HuH-7.5 (cell line): ENCODE data around the gene CAMSAP3.
A peak's percentile ranks its signal among the peaks of the same experiment; 100 is the strongest.
"Not testable (repeated sequence)": the region's sequence is repeated elsewhere in the genome, so short reads cannot be mapped to it uniquely, and the experiment has no call there.

Experiments used
- DNase-seq: peaks from one replicate; pipeline ENCODE4 v3.0.0; 2011; ENCODE audit warnings: low spot score

The CAMSAP3 gene

DNA sequence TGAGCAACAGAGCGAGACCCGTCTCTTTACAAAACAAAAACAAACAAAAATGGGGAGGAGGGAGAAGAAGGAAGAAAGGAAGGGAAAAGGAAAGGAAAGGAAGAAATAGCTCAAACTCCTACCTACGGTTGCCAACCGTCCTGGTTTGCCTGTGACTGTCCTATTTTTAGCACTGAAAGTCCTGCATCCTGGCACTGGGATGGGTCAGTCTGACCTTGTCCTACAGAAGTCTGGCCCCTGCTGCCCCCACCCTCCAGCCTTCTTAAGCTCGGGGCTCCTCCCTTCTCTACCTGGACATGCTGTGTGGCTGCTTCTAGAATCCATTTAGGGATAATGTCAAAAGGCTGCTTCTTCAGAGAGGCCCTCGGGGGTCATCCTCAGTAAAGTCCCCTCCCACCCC, 40.0 kb downstream of the CAMSAP3 start:
- no peak for DNase-seq

DNA sequence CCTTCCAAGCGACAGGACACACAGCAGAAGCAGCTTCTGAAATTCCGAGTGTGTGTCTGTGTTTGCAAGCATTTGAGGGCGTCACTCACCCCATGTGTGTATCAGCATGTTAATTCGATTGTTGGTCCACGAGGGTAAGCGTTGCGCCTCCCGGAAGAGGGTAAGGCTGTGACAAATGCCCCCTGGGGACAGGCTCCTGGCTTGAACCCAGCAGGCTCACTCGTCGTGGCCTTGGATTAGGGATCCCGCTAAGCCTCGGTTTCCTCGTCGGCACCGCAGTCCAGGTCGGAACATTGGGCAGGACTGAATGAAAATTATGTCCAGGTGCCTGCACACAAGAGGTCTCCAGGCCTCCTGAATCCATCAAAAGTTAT, 40.6 kb downstream of the CAMSAP3 start:
- no peak for DNase-seq

DNA sequence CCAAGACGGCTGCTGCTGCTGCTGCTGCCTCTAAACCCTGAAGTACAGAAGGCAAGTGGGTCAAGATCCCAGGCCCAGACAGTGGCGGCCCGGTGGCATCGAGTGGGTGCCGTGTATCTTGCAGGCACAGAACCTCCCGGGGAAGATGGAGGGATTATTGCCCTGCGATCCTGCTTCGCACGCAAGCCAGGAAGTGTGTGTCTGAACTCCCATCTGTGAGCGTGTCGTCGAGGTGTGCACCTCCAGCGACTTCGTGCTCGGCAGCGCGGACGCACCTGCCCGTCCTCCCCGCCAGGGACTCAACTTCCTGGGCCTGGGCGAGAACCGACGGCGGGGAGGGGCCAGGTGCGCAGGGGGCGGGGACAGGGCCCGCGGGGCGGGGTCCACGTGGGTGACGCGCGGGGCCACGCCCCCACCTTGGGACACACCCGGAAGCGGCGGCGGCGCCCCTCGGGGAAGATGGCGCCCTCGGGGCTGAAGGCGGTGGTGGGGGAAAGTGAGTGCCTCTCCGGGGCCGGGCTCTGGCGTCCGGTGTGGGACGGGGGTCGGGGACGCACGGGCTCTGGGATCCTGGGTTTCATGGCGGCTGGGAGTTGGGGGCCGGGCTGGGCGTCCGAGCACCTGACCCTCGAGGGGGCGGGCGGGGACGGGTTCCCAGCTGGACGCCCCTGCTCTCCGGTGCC, 41.2 kb downstream of the CAMSAP3 start, which contains the start of gene STXBP2:
Gene STXBP2 (plus strand): TSS at position 420 of the 683 bp plus-strand sequence. CDS start 40 bp downstream, at position 460.
- peak; percentile 96 for DNase-seq

DNA sequence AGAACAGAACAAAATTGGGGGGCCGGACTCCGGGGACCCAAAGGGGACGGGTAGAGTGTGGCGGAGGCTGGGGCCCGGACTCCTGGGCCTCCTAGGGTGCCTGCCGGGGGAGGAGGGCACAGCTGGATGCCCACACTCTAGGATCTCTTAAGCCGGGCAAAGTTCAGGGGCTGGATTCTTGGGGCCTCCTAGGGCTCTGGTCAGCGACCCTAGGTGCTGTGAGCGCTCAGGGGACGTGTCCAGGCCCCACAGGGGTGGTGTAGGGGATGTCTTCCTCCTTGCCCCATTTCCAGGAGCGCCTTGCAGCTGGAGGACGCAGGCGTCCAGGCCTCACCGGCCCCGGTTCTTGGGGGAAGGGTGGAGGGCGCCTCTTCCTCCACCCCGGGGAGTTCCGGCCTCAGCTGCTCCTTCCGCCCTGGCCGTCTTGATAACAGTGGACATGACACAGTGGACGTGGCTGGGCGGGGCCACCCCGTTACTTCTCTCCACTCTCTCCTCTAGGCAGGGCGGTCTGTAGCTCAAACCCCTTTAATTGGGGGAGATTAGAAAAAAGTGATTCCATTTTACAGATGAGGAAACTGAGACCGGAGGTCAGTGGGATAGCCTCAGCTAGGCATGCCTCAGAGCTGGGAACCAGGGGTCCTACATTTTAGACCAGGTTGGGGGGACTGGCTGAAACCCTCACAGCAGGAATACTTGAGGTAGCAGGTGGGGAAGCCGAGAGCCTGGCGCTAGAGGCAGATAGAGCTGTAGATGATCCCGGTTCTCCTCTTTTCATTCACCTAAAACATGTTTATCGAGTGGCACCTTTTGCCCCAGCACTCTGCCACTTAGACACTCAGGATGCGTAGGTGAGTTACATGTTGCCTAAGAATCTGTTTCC, 42.0 kb downstream of the CAMSAP3 start:
- no peak for DNase-seq

DNA sequence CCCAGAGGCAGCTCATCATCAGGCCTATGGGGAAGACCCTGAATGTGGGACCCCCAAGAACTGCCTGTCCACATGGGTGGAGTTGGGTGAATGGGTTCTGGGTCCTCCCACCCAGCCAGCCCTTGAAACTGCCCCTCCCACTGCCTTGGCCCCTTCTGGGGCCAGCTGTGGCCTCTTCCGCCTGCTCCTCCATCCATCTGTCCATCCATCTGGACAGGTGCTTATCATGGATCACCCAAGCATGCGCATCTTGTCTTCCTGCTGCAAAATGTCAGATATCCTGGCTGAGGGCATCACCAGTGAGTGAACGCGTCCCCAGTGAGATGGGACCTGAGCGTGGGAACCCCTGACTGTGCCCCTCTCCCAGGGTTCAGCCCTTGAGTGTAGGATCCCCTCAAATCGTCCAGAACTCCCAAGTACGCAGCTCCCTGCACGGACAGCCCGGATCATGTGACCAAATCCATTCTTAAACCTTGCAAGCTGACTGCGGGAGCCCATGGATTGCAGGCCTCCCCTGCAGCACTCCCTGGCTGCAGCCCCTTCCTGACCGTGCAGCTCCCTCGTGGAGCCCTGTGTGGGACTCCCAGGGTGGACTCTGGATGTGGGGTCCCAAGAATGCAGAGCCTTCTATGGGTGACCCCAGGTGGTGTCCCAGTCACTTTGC, 43.3 kb downstream of the CAMSAP3 start:
- DNase-seq, result no peak

DNA sequence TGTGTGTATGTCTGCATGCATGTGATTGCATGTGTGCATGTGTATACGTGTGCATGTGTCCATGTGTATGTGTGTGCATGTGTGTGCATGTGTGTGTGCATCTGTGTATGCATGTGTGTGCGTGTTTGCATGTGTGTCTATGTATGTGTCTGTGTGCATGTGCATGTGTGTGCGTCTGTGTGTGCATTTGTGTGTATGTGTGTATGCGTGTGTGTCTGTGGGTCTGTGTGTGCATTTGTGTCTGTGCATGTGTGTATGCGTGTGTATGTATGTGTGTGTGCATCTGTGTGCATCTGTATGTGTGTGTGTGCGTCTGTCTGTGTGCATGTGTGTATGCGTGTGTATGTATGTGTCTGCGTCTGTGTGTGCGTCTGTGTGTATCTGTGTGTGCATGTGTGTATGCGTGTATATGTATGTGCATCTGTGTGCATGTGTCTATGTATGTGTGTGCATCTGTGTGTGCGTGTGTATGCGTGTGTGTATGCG, 44.2 kb downstream of the CAMSAP3 start:
- DNase-seq, result no peak

DNA sequence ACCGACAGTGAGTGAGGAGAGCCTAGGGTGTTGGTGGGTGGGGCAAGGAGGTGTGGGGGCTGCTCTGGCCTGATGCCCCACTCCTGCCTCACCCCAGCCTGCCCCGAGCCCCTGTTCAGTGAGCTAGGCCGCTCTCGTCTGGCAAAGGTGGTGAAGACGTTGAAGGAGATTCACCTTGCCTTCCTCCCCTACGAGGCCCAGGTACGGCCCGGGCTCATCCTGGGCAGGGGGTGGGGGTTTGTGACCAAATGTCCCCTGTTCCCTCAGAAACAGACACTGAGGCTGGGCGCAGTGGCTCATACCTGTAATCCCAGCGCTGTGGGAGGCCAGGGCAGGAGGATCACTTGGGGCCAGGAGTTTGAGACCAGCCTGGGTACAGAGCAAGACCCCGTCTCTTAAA, 45.1 kb downstream of the CAMSAP3 start:
- no peak for DNase-seq

DNA sequence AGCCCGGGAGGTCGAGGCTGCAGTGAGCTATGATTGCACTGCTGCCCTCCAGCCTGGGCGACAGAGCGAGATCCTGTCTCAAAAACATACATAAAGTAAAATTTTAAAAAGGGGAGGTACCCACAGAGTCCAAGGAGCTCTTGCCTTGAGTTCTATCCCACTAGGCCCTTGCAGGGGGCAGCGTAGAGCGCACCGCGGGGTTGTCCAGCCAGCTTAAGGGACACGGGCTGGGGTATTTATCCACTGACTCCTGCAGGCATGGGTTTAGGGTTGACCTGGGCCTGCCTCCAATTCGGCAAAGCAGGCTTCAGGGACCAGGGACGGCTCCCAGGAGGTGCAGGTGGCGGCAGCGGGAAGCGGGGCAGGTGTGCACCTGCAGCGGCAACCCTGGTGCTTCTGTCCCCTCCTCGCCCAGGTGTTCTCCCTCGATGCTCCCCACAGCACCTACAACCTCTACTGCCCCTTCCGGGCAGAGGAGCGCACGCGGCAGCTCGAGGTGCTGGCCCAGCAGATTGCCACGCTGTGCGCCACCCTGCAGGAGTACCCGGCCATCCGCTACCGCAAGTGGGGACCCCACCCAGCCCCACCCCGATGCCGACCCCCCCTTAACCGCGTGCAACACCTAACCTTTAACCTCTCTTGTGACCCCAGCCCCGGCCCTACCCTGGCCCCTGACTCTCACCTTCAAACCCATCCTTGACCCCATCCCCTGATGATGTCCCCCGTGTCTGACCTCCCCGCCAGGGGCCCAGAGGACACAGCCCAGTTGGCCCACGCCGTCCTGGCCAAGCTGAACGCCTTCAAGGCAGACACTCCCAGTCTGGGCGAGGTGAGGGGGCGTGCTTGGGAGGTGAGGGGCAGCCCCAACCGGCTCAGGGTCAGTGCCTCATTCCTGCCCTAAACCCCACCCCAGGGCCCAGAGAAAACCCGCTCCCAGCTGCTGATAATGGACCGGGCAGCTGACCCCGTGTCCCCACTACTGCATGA, 45.9 kb downstream of the CAMSAP3 start:
- no peak for DNase-seq

DNA sequence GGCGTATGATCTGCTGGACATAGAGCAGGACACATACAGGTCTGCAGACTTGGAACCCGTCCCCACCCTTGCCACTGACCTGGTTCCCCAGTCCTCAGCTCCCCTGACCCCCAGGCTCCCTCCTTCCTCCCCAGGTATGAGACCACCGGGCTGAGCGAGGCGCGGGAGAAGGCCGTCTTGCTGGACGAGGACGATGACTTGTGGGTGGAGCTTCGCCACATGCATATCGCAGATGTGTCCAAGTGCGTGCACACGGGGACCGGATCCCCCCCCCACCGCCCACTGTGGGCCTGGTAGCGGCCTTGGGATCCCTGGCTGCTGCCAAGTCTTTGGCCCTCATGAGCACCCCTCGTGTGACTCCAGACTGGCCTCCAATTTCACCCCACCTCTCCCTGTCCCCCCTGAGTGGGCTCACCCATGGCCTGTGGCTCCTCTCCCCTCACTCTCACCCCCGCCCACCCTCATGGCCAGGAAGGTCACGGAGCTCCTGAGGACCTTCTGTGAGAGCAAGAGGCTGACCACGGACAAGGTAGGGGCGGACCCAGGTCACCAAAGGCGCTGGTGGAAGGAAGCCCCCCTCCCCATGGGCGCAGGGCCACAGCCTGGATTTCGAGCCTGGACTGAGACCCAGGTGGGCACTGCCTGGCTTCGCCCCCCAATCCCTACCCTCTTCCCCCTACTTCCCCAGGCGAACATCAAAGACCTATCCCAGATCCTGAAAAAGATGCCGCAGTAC, 46.8 kb downstream of the CAMSAP3 start:
- no peak for DNase-seq

DNA sequence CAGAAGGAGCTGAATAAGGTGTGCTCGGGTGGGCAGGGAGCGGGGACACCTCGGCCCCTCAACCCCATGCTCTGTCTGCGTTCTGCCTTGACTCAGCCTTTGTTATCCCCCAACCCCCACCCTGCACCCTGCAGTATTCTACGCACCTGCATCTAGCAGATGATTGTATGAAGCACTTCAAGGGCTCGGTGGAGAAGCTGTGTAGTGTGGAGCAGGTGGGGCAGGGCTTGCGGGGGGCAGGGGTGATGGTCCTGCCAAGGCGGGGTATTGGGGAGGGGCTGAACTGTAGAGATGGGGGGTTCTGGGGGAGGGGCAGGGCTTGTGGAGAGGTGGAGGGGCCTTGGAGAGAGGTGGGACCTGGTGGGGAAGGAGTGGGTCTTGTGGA, 47.4 kb downstream of the CAMSAP3 start:
- no peak for DNase-seq

DNA sequence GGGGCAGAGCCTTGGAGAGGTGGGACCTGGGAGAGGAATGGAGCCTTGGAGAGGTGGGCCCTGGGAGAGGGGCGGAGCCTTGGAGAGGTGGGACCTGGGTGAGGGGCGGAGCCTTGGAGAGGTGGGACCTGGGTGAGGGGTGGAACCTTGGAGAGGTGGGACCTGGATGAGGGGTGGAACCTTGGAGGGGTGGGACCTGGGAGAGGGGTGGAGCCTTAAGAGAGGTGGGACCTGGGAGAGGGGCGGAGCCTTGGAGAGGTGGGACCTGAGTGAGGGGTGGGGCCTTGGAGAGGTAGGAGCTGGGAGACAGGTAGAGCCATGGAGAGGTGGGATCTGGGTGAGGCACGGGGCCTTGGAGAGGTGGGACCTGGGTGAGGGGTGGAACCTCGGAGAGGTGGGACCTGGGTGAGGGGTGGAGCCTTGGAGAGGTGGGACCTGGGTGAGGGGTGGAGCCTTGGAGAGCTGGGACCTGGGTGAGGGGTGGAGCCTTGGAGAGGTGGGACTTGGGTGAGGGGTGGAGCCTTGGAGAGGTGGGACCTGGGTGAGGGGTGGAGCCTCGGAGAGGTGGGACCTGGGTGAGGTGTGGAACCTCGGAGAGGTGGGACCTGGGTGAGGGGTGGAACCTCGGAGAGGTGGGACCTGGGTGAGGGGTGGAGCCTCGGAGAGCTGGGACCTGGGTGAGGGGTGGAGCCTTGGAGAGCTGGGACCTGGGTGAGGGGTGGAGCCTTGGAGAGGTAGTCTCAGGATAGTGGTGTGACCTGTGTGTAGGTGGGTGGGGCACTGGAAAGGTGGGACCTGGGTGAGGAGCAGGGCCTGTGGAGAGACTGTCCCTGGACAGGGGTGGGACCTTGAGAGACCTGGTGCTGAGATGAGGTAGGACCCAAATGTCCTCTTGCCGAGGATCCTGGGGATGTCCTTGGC, 48.2 kb downstream of the CAMSAP3 start:
- DNase-seq, result not testable (repeated sequence)

DNA sequence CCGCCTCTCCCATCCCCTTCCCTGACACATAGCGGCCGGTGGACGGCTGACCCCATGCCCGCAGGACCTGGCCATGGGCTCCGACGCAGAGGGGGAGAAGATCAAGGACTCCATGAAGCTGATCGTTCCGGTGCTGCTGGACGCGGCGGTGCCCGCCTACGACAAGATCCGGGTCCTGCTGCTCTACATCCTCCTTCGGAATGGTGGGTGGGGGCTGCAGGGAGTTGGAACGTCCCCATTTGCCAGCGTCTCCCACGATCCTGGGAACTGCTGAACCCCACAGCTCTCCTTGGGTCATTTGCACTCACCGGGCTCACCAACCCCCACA, 48.9 kb downstream of the CAMSAP3 start:
- no peak for DNase-seq

DNA sequence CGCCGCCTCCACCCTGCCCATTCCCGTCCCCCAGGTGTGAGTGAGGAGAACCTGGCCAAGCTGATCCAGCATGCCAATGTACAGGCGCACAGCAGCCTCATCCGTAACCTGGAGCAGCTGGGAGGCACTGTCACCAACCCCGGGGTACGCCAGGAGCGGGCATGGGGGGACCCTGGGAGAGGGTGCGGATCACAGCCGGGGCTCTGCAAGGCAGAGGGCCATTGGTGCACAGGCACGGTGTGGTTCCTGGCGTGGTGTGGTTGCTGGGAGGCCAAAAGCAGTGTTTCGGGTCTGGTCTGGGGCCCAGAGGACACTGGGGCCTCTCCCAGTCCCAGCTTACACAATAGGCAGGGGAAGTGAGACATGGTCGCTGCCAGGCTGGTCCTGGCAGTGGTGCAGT, 49.5 kb downstream of the CAMSAP3 start:
- DNase-seq, result no peak

DNA sequence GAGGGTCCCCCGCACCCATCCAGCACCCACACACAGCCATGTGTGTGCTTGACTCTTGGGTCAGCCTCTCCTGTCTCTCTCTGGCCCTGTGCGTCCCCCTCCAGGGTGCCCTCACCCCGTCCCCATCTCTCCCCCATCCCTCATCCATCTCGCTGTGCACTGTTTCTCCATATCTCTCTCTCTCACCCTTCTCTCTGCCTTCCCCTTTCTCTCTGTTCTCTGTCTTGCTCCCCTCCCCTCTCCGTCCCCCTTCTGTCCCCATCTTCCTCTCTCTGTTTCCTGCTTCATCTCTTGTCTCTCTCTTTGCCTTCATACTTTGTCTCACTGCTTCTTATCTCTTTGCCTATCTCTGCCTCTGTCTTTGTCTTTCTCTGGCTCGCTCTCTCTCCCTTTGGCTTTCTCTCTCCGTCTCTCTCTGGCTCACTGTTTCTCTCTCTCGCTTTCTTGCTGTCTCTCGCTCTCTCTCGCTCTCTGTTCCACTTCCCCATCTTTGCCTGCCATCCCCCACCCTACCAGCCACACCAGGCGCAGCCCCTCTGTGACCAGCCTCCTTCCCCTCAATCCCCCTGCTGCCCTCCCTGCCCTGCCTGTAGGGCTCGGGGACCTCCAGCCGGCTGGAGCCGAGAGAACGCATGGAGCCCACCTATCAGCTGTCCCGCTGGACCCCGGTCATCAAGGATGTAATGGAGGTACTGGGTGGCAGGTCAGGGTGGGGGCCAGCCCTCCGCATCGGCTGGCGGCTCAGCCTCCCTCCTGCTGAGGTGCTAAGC, 50.2 kb downstream of the CAMSAP3 start:
- DNase-seq, result no peak

DNA sequence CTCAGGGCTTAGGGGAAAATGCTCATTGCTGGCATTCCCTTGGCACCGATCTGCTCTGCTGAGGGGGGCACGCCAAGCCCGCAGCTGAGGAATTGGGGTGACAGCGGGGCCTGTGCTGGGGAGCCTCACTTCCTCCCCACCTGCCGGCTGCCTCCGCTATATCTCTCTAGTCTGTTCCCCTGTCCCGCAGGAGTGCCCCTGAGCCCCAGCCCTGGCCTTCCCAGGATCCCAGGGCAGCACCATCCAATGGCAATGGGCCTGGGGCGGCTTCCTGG, 50.7 kb downstream of the CAMSAP3 start:
- DNase-seq, result no peak

DNA sequence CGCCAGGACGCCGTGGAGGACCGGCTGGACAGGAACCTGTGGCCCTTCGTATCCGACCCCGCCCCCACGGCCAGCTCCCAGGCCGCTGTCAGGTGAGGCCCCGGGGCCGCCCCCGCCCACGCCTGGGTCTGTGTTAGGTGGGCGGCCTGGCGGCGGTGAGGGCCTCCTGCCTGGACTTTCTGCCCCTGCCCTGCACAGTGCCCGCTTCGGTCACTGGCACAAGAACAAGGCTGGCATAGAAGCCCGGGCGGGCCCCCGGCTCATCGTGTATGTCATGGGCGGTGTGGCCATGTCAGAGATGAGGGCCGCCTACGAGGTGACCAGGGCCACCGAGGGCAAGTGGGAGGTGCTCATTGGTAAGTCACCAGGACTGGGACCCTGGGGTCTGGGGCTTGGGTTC, 51.5 kb downstream of the CAMSAP3 start:
- DNase-seq, result no peak

DNA sequence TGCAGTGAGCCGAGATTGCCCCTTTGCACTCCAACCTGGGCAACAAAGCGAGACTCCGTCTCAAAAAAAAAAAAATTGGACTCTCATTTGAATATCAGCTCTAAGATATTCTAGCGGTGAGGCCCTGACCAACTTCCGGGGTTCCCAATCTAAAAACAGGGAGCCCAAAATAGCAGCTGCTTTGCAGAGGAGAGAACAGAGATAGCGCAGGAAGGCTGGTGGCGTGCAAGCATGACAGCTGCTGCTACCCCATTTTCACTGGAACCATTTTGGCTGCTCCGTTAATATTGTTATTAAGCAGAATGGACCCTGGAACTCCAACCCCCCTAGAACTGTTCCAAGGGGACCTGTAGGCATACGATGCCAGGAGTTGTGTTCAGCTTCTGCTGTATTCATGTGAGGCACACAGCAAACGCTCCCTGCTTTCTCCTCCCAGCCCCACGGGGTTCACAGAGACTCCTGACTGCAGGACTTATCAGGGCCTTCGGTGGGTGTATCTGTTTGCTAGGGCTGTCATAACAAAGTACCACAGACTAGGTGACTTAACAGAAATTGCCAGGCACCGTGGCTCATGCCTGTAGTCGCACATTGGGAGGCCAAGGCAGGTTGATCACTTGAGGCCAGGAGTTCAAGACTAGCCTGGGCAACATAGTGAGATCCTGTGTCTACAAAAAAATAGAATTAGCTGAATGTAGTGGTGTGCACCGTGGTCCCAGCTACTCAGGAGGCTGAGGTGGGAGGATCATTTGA, 52.8 kb downstream of the CAMSAP3 start:
- no peak for DNase-seq

DNA sequence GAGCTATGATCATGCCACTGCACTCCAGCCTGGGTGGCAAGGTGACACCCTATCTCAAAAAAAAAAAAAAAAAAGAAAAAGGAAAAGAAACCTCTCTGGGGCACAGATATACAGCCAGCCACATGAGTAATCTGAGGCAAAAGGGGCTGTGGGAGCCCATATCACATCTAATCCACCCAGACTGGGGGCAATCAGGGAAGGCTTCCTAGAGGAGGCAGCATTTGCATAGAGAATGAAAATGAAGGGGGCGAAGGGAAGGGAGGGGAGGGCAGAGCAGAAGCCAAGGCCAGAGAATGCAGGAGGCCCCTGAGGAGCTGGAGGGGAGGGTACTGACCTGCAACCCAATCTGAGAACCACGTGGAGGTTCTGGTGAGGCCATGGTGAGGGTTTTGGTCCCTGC, 54.5 kb downstream of the CAMSAP3 start:
- DNase-seq, result no peak
